ENCODE results near the gene MTSS2. TPM values are rescaled to one million over a fixed set of nuclear protein-coding genes. Genes with fewer than 3 reads are reported as not detected.

Gene MTSS2
- total RNA-seq, 1 donor = 3.5 TPM

DNA sequence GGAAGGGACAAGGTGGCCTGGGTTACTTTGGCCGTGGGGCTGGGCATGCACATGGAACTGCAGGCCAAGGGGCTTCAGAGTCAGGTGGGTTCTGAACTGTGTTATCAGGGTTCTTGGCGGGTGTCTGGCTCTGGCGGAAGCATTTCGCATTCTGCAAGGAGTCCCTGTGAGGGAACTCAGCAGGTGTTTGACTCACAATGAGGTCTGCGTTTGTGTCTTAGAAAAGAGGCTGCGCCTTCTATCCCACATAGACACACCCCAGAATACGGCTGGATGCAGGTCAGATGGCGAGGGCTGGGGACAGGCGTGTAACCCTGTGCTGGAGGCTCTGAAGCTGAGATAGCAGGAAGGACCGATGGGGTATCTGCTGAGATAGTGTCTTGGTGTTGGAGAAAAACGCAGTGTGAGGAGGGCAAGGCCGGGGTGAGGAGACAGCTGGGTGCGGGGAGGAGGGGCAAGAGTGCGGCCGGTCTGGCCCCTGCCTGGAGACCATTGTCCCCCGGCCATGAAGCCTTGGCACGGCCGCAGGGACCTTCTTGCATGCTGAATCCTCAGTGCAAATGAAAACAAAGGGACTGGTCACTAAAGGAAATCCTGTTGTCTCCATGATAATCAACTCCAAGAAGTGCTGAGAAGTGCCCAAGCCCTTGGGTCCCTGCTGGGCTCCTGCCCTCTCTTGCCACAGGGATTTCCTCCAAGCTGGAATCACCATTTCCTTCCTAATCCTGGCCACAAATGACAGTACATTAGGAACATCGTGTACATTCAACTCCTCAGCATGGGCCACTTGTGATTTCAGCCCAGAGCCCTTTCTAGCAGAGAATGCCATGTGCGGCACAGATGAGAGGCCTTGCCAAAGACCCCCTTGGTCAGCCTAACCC, 22.8 kb upstream of the MTSS2 start:
- H3K27me3 ChIP-seq (ENCODE audit: insufficient read depth, low read length) = no peaks in the 10 kb centered on the region
- no peaks in the 10 kb centered on the region for H3K4me1 ChIP-seq (ENCODE audit: insufficient read depth, low read length)
- H3K4me3 ChIP-seq (ENCODE audit: low read length) = no peak overlapping the region
- H3K9me3 ChIP-seq (ENCODE audit: low read depth, low read length) = no peaks in the 10 kb centered on the region

DNA sequence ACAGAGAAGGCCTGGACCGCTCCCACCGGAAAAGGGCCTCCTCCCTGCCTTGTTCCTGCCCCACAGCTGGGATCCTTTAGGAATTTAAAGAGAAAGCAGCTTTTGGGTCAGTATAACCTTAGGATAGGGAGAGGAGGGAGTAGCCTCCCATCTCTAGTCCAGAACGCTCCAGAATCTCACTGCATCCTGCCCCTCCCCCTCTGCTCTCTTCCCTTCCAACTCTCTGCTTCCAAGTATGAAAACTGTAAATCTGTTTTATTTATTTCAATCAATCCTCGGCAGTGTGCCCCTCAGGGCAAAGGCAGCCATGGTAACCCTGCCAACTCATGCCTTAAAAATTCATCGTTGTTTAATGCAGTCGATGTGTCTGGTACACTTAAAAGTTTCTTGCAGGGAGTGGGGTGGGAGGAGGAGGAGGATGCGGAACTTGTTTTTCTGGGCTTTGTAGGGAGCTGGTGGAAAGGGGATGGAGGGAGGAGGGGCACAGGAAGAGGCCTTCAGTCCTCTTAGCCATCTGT, 21.2 kb upstream of the MTSS2 start:
- Histone ChIP-seq H3K27me3 (ENCODE audit: insufficient read depth, low read length) (no peaks in the 10 kb centered on the region), H3K9me3 (ENCODE audit: low read depth, low read length) (no peaks in the 10 kb centered on the region), H3K4me1 (ENCODE audit: insufficient read depth, low read length) (no peaks in the 10 kb centered on the region), H3K4me3 (ENCODE audit: low read length) (no peak overlapping the region)

DNA sequence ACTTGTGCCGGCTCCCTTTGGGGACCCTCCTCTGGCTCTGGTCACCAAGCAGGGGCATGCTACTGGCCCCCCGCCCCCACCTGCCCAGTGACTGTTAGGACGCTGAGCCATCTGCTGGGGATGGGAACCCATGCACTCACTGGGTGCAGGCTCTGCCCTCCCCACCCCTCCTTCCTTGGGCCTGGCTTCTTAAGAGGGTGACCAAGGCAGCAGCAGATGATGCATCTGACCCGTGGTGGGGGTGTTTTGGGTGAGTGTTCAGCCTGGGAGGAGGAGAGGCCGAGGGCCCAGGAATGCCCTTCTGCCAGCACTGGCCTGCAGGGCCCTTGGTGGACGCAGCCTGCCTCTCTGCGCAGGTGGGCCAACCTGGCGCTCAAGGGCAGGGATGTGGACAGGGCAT, 19.2 kb upstream of the MTSS2 start:
- H3K9me3 ChIP-seq (ENCODE audit: low read depth, low read length) = no peaks in the 10 kb centered on the region
- H3K4me1 ChIP-seq (ENCODE audit: insufficient read depth, low read length) = no peaks in the 10 kb centered on the region
- H3K4me3 ChIP-seq (ENCODE audit: low read length) = no peak overlapping the region
- no peaks in the 10 kb centered on the region for H3K27me3 ChIP-seq (ENCODE audit: insufficient read depth, low read length)

DNA sequence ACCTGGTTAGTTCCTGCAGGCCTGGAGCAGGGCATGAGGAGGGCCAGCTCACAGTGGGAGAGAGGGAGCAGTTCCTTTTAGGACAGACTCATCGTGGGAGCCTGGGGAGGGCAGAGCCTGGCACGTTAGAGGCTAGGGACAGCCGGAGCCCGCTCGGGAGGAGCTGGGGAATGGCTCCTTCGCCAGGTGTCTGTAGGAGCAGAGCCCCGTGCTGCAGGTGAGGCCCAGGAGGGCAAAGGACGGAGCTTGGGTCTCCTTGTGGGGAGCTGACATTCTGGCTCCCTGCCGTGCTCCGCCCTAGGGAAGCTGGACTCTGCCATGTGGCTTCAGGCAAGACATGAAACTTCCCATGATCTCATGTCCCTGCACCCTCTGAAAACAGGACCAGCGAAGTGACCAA, 18.7 kb upstream of the MTSS2 start:
- H3K9me3 ChIP-seq (ENCODE audit: low read depth, low read length) = no peaks in the 10 kb centered on the region
- no peak overlapping the region for H3K4me3 ChIP-seq (ENCODE audit: low read length)
- H3K4me1 ChIP-seq (ENCODE audit: insufficient read depth, low read length) = no peaks in the 10 kb centered on the region
- no peaks in the 10 kb centered on the region for H3K27me3 ChIP-seq (ENCODE audit: insufficient read depth, low read length)

DNA sequence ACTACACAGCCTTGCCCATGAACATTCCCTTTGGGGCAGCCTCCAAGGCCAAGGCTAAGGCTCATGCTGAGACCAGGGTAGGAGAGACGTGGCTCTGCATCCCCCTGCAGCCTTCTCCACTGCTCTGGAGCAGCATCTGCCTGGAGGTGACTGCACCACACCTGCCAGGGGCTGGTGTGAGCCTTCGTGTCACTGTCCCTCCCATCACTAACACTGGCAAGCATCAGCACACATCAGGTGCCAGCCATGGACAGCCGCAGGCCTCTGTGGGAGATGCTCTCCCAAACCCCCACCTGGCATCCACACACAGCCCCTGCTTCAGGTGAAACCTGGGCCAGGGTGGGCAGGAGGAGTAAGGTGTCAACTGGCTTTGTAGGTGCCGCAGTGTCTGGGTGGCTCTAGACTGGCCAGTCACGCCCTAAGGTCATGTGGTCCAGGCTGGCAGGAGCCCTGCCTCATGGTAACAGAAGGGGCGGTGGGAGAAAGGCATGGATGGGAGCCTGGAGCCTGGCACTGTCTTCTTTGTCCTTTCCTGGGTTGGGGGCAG, 18.1 kb upstream of the MTSS2 start:
- H3K9me3 ChIP-seq (ENCODE audit: low read depth, low read length) = no peaks in the 10 kb centered on the region
- H3K4me3 ChIP-seq (ENCODE audit: low read length) = no peak overlapping the region
- H3K4me1 ChIP-seq (ENCODE audit: insufficient read depth, low read length) = no peaks in the 10 kb centered on the region

DNA sequence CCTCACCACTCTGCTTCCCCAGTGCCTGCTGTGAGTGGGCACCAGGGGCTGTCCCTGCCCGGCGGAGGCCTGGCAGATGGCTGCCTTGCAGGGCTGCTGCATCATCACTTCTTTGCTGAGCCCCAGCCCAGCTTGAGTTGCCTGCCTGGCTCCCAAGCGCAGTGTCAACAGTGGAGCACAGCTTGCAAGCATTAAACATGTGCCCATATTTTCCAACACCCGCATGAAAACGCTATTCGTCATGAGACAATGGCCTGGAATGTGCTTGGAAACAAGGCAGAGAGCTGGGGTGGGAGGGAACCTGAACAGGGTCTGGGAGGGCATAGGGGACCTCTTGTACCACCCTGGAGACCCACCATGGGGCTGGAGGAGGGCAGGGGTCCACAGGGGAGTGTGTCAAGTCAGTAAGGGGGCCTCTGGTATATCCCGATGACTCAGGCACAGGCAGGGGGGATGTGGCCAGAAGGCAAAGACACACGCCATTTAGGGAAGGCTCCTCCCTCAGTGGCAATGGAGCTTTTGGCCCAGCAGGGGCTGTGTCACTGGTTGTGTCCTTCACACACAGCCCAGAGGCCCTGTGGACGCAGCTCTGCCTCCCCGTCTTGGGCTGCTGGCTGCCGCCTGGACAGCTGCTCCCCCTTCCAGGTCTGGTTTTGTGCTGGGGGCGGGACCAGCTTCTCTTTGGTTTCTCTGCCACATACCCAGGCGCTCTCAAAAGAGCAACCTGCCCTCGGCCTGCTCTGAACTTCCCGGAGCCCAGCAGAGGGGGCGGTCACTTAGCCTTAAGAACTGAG, 17.4 kb upstream of the MTSS2 start:
- Histone ChIP-seq H3K4me1 (ENCODE audit: insufficient read depth, low read length) (no peaks in the 10 kb centered on the region), H3K9me3 (ENCODE audit: low read depth, low read length) (no peaks in the 10 kb centered on the region), H3K4me3 (ENCODE audit: low read length) (no peak overlapping the region), H3K27me3 (ENCODE audit: insufficient read depth, low read length) (no peaks in the 10 kb centered on the region)

More for the DNA sequence above, 18.1 kb upstream of the MTSS2 start:
- no peaks in the 10 kb centered on the region for H3K27me3 ChIP-seq (ENCODE audit: insufficient read depth, low read length)

DNA sequence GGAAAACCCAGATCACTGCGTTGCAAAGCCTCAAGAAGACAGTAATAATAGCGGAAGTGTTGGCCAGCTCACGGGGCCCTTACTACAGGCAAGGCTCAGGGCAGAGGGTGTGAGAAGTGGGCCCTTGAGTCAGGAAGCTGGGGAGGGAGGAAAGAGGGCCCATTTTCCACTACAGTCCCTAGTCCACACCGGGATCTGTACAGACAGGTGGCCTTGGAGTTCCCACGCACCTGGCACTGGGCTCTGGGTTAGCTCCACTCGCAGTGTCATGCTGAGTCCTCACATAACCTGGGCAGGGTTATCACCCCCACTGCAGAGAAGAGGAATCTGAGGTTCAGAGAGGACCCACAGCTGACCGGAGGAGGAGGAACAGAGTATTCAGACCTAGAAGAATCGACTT, 16.8 kb upstream of the MTSS2 start:
- Histone ChIP-seq H3K4me1 (ENCODE audit: insufficient read depth, low read length) (peaks cover 6% of the 10 kb centered on the region), H3K27me3 (ENCODE audit: insufficient read depth, low read length) (no peaks in the 10 kb centered on the region), H3K9me3 (ENCODE audit: low read depth, low read length) (no peaks in the 10 kb centered on the region), H3K4me3 (ENCODE audit: low read length) (no peak overlapping the region)

DNA sequence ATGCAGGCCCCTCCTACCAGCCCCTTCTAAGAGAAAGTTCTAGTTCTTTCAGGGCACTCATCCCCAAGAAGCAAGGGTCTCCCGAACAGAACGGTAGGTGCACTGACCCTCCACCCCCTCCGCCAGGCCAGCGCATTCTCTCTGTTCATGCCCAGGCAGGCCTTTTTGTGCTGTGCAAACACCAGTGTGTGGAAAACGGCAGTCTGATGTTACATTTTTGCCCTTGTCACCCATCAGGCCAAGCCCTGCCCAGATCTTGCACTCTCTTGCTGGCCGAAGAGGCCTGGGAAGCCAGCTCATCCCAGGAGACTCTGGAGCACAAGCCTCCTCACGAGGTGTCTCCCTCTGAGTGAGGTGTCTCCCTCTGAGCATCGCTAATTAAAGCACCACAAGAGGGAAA, 16.1 kb upstream of the MTSS2 start:
- H3K4me1 ChIP-seq (ENCODE audit: insufficient read depth, low read length) = peaks cover 12% of the 10 kb centered on the region
- no peaks in the 10 kb centered on the region for H3K27me3 ChIP-seq (ENCODE audit: insufficient read depth, low read length)
- no peak overlapping the region for H3K4me3 ChIP-seq (ENCODE audit: low read length)
- no peaks in the 10 kb centered on the region for H3K9me3 ChIP-seq (ENCODE audit: low read depth, low read length)

DNA sequence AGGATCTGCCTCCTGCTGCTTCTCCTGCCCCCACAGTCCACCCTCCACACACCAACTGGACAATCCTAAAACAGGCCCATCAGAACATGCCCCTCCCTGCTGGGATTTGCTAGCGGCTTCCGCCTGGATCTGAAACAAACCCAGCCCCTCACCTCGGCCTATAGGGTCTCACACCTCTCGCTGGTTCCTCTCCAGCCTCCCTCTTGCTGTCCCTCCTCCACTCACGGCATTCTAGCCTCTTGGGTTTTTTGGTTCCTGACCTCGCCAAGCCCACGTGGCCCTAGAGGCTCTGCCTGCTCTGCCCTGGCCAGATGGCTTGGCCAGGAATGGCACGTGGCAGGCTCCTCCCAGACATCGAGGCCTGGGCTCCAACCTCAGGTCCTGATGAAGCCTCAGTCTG, 15.7 kb upstream of the MTSS2 start:
- Histone ChIP-seq H3K4me3 (ENCODE audit: low read length) (no peak overlapping the region), H3K9me3 (ENCODE audit: low read depth, low read length) (no peaks in the 10 kb centered on the region), H3K4me1 (ENCODE audit: insufficient read depth, low read length) (peaks cover 16% of the 10 kb centered on the region), H3K27me3 (ENCODE audit: insufficient read depth, low read length) (no peaks in the 10 kb centered on the region)

DNA sequence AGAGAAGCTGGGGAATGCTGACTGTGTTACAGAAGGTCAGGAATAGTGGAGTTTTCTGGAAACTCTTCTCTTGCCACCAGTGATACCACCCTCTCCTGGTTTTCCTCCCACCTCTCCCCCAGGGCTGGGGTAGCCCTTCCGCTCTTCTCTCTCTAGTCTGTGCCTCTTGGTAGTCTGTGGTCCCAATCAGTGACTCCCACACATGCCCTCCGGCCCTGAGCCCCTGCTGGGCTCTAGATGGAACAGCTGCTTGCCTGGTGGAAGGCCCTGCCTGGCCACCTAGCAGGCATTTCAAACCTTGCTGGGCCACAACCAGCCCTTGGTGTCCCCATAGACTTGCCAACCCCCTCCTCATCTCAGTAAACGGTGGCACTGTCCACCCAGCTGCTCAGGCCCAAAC, 15.2 kb upstream of the MTSS2 start:
- Histone ChIP-seq H3K9me3 (ENCODE audit: low read depth, low read length) (no peaks in the 10 kb centered on the region), H3K4me1 (ENCODE audit: insufficient read depth, low read length) (peaks cover 18% of the 10 kb centered on the region), H3K27me3 (ENCODE audit: insufficient read depth, low read length) (no peaks in the 10 kb centered on the region), H3K4me3 (ENCODE audit: low read length) (no peak overlapping the region)

DNA sequence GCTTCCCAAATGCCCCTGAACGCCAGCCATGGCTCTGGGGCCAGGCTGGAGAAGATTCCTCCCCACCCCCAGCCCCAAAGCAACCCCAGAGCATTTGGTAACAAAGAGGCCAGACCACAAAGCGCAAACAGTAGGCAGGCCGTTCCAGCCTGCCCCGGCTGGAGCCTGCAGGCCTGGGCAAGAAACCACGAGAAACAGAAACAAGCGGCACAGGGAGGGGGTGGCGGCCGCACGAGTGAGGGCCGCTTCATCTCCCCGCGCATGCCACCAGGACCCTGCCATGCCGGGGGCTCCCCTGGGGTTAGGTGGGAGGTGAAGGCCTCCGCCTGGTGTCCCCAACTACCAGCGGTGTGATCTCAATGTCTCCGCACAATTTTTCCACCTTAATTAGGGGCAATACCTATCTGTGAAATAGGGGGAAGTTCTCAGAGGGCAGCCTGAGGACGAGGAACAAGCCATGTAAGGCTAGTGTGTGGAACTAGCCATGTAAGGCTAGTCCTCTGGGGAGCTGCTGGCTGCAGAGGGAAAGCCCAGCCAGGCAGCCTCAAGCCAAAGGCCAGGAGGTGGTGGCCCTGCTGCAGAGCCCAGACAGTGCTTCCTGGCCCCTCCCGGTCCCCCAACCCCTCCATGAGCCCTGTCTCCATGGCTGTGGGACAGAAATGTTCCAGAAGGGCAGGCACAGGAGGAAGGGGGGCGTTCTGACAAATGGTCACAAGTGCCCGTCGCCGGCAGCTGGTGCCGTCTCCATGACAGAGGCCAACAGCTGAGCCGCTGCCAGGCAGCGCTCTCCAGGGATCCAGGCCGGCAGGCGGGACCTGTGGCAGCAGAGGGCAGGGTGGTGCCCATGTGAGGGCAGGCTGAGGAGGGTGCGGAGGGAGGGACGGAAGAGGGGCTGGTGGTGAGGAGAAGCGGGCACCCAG, 14.5 kb upstream of the MTSS2 start:
- no peak overlapping the region for H3K4me3 ChIP-seq (ENCODE audit: low read length)
- H3K4me1 ChIP-seq (ENCODE audit: insufficient read depth, low read length) = peaks cover 25% of the 10 kb centered on the region
- H3K27me3 ChIP-seq (ENCODE audit: insufficient read depth, low read length) = no peaks in the 10 kb centered on the region
- no peaks in the 10 kb centered on the region for H3K9me3 ChIP-seq (ENCODE audit: low read depth, low read length)

DNA sequence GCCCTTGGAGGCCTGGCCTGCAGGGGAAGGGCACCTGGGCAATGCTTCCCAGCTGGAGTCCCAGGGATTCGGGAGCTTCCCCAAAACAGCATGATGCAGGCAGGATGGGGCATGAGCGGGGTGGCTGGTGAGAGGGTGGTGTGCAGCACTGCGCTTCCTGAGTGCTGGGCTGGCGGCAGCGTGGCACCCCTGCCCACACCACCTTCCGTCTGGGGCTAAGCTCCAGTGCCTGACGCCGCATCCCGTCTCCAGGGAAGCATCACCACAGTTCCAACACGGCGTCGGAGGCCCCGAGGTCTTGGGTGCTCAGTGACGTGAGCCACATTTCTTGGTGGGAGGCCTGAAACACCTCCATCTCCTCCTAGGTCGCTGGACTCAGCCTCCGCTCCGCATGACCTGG, 13.8 kb upstream of the MTSS2 start:
- Histone ChIP-seq H3K9me3 (ENCODE audit: low read depth, low read length) (no peaks in the 10 kb centered on the region), H3K4me3 (ENCODE audit: low read length) (no peak overlapping the region), H3K4me1 (ENCODE audit: insufficient read depth, low read length) (peaks cover 26% of the 10 kb centered on the region), H3K27me3 (ENCODE audit: insufficient read depth, low read length) (no peaks in the 10 kb centered on the region)

DNA sequence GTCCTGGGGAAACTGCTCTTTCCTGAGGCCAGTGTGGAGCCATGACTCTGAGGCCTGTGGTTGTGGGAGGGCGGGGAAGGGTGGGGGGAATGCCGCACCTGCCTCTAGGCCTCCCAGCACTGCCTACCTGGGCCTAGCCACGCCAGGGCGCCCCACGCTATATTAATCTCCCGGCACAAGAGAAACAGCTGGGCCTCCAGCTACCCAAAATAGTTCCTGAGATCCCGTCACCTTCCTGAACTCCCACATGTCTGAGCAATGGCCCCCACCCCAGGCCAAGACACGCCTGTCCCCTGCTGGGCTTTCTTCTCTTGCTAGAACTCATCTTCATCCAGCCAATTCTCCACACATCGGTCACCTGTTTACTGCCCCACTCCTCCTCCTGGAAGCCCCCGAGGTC, 13.0 kb upstream of the MTSS2 start:
- Histone ChIP-seq H3K4me1 (ENCODE audit: insufficient read depth, low read length) (peaks cover 26% of the 10 kb centered on the region), H3K4me3 (ENCODE audit: low read length) (no peak overlapping the region), H3K9me3 (ENCODE audit: low read depth, low read length) (no peaks in the 10 kb centered on the region), H3K27me3 (ENCODE audit: insufficient read depth, low read length) (no peaks in the 10 kb centered on the region)

DNA sequence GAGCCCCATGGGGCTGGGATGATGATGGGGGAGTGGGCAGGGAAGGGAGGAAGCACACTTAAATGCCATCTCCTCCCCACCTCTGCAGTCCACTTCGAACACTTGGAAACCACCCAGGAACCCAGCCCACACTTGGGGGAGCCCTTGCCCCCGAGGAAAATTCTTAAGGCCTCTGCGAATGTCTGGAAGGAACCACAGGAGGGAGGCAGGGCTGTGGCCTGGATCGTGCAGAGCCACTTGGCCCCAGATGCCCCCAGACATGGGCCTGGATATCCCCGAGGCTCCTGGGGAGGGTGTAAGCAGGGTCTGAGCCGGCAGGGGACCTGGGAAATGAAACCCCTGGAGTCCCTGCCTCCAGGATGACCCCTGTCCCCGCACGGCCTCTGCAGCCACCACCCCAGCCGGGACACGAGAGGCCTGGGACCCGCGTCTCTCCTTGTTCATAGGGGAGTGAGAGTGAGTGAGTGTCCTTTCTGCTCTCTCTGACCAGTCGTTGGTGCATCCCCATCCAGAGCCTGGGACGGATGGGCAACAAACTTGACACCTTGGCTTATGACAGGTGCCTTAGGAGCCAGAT, 11.8 kb upstream of the MTSS2 start:
- Histone ChIP-seq H3K9me3 (ENCODE audit: low read depth, low read length) (no peaks in the 10 kb centered on the region), H3K4me3 (ENCODE audit: low read length) (no peak overlapping the region), H3K27me3 (ENCODE audit: insufficient read depth, low read length) (no peaks in the 10 kb centered on the region), H3K4me1 (ENCODE audit: insufficient read depth, low read length) (peaks cover 26% of the 10 kb centered on the region)
